ENCODE measurements around the gene TBC1D8.

TBC1D8 gene

DNA sequence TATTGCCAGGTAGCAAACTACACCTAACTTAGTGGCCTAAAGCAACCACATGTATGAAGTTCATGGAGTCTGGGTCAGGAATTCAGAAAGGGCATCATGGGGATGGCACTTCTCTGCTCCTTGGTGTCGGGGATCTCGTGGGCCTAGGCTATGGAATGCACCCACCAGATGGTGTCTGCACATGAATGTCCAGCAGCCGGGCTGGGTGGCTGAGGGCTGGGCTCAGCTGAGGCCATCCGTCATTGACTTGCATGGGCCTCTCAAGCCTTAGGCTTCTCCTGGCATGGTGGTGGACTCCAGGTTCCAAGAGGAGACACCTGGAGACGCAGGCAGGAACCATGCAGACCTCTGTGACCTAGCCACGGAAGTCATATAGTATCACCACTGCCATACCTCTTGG, 175.1 kb downstream of the TBC1D8 start:
- no peak for DNase-seq

DNA sequence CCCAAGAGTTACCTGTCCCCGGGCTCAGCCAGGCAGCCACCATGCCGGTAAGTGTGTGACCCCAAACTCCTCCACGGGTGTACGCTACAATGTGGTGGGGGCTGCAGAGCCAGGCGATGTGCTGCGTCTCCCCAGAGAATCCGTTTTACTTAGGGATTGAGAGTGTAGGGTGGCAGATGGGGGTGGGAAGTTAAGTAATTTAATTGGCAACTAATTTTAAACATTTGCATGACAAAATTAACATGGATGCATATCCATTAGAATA, 175.7 kb downstream of the TBC1D8 start:
- no peak for DNase-seq

DNA sequence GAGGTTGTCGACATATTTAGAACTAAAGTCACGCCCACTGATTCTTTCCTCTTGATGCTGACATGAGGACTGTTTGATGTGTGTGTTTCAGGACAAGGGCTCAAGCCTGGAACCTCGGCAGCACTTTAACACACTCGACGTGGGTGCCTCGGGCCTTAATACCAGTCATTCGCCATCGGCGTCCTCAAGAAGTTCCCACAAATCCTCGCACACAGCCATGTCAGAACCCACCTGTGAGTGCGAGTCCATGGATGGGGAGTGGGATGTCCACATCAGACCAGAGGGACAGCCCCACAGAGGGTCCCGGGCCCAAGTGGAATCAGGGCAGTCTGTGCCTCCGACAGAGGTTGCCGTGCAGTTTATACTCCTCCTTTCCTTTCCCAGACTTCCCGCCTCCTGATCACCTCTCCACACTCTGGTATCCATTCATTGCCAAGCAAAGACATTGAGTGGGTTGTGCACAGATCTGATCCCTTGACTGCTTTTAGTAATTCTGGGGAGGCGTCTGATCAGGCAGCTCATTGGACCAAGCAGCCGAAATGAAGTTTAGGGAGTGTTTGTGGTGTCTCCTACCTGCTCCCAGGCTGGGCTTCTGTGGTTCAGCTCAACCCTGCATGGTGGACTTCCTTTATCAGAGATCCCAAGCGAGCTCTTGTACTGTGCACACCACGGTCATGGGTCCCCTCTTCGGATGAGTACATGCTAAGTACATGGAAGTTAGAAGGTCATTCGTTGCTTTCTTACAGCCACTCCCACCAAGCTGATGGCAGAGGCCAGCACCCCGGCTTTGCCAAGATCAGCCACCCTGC, 176.3 kb downstream of the TBC1D8 start:
- DNase-seq, result no peak

DNA sequence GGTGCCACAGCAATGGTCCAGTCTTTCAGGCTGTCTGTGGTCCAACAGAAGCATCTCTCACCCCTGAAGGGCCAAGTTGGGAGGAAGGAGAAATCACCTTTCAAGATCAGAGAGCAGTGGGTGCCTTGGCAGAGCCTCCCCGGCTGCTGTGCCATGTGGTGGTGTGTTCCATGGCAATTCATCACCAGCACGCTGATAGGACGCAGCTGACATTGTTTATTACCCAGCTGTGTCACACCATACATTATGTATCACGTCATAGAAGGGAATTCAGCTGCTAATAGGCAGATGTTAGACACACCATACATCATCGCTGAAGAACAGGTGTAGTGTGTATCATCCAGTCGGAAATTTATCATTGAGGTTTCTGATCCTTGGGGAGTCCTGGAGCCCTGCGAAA, 178.7 kb downstream of the TBC1D8 start:
- DNase-seq, result no peak

DNA sequence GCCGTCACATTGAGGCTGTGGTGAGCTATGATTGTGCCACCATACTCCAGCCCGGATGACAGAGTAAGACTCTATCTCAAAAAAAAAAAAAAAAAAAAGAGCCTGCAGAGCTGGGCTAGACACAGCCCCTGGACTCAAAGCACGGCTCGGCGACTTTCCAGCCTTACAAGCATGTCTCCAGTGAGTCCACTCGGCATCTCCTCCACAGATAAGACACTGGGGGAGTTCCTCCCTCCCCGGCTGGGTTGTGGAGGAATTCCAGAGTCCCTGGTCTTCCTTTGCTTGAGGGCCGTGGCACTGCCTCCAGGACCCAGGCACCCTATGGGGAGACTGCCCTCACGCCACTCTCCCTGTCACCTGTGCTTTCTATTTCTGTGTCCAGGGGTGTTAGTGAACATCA, 180.0 kb downstream of the TBC1D8 start:
- no peak for DNase-seq

DNA sequence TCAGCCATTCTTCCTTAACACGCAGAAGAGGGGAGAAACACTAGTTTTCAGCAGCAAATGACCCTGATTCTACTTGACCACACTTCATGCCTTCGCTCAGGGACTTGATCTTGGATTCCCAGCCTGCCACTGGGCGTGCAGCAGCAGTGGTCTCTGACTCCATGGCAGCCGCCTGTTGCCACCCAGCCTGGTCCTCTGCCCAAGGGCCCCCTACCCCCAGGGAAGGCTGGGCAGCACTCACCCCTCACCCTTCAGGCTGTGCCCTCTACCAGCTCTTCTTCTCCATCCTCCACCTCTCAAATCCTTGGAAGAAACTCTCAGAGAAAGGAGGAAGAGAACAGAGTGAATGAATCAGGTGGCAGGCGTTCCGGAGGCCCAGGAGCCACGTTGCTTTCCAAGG, 181.2 kb downstream of the TBC1D8 start:
- DNase-seq, result no peak

DNA sequence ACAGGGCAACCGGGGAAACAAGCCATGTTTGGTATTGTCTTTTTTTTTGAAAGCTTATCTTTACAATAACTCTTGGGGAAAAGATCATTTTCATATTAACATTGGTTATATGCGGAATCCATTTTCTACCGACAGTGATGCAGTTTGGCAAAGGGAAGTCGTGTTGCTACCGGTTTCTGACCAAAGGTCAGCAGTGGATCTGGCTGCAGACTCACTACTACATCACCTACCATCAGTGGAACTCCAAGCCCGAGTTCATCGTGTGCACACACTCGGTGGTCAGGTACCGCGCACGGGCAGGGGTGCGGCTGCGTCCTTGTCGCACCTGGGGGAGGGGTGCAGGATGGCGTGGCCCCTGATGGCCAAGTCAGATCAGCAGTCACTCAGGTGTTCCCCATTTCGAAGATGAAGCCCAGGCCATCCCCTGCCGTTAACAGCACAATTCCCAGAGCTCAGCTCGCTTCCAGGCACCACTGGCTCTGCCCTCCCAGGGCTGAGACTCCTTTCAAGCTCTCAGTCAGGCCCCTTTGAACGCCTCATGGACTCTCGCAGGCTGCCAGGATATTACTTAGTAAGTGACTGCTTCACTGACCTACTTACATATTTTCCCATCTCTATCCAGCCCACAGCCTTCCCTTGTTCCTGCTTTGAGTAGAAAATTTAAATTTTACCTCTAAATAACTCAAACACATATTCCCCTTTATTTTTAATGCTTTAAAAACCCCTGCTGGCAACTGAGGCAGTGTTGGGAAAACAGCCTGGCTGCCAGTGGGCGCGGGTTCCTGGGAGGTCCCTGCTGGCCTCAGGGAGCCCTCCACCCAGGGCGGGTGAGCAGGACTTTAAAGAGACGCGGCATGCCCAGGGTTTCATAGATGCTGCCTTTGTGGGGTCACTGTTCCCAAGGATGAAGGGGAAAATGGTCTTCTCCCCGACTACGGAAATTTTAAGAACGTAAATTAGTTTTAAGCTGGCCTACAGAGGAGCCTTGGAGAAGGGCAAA, 182.7 kb downstream of the TBC1D8 start:
- DNase-seq, result no peak

DNA sequence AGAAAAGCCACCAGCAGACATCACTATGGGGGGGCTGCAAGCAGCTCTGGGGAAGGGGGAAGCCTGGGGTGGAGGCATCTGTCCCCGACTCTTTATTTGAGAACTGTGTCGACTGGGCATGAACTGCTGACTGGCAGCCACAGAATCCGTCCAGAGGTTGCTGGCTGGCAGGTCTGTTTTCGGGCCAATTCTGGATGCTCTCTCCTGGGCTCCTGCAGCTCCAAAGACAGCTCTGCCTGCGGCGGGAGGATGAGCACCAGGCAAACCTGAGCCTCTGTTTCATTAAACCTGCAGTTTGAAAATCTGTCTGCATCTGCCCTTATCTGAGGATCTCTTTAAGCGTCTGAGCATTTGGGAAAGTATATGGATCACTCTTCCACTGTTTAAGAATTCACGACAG, 183.5 kb downstream of the TBC1D8 start:
- DNase-seq, result no peak

DNA sequence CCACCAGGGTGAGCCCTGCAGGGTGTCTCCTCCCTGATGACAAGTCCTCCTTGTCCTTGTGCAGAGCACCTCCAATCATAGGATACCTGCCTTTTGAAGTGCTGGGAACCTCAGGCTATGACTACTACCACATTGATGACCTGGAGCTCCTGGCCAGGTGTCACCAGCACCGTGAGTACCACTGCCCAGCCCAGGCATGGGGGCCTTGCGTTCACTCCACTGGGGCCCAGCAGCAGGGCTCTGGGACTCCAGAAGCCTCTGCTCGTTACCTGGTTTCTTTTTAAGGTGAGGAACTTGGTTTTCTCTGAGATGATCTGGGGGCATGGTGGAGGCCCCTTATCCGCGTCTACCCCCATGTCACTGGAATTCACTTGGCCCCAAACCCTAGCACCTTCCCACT, 185.6 kb downstream of the TBC1D8 start:
- DNase-seq, result no peak

DNA sequence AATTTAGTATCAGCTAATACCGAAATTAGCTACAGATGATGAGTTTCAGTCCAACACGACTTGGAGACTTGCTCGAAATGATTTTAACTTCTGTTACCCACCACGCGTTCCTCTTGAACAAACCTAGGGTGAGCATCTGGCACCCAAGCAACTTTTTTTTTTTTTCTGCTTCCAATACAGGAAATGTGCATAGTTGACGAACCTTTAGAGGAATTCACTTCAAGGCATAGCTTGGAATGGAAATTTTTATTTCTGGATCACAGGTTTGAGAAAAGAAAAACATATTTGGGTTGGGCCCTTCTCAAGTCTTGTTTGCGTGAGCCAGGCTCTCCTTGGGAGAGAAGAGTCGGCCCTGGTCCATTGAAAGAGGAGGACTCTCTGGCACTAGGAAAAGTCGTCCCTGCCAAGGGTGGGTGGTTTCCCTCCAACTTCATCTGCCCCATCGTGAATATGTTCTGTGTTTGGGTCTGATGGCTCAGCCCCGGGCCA, 186.5 kb downstream of the TBC1D8 start:
- no peak for DNase-seq

DNA sequence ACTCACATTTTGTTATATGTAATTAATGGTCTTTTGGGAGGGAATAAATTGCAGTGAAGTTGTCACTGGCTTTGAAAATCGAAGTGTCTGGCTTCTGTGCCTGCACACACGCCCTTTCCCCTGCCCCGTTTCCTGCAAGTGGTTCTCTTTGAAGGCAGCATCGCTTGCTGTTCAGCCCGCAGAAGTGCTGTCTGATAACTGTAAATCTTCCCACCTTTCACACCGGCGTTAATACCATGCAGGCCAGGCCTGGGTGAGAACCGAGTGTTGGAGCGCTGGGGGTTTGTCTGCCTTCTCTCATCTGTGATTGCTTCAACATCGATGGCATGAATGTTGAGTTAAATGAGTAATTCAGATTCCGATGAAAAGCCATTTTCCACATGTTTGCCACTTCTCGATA, 187.0 kb downstream of the TBC1D8 start:
- DNase-seq, result no peak

DNA sequence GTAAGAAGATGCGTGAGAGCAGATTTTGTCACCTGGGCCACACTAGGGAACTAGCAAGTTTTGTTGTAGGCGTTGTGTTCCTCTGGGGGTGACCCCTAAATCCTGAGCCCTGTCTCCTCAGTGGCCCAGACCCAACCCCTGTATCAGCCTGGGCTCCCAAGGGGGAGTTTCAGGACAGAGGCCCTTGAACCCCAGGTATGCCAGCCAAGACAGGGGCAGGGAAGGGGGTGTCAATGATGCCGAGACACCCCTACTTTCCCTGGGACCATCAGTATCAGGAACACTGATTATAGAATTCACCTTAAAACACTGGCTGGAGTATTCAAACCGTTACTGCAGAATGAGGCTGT, 188.2 kb downstream of the TBC1D8 start:
- no peak for DNase-seq

DNA sequence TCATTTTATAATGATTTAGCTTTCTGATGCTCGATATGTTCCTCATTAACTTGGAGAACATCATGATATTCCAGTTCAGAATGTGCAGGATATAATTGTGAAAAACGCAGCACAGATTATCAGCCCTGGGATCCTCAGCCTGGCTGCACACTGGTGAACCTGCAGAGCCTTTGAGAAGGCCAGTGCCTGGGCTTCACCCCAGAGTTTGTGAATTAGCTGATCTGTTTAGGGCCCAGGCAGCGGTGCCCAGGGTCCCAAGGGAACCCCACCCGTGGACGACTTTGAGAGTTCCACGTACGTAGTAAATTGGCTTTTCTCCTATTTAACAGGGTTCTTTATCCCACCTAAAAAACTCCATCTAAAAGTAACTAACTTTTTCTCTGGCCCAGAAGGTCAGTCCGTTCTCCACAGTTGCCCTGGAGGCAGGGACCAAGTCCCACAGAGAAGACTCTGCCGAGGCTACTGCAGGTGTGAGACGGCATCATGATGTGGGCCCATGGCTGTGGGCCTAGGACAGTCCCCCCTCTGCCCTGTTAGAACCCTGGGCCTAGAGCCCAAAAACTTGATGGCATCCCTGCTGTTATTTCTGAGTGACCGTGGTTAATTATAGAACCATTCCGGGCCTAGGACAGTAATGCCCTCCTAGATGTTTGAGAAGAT, 188.7 kb downstream of the TBC1D8 start:
- no peak for DNase-seq

DNA sequence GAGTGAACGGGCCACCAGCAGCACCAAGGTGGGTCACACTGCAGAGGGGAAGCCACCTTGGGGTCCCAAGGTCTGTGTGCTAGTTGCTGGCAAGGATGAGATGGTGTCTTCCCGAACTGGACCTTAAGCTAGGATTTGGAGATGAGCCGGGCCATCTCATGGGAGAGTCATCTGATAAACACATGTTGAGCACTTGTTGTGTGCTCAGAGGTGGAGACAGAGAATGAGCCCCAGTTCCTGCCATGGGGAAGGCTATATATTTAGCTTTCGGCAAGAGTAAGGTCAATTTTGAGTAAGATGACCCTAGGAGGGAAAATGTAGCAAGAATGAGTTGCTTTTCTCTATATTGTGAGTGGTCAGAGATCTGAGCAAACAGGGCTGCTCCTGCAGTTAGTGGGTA, 190.5 kb downstream of the TBC1D8 start:
- no peak for DNase-seq

DNA sequence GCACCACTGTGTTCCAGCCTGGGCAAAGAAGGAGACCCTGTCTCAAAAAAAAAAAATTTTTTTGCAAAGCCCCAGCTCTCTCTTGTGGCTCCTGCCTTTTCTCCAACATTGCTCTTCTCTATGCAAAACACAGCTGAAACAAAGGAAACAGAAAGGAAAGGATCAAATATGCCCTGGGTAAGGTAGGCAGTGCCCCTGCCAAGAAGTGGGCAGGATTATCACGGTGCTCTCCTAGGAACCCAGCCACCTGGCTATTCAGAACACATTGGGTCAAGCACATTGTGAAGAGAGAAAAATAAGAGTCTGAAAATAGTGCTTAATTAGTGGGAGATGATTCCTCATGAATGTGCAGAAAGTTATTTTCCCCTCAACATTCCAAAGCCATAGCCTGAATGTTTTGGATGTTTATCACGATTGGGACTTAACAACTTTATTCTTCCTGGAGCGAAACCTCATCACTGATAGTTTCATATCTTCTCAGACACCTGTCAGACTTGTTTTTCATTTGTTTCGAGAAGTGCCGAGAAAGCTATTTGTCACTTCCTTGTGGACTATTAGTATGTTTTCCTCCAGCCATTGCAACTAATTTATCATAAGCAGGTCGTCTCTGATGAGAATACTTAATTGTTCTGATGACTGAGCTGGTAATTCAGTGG, 191.8 kb downstream of the TBC1D8 start:
- no peak for DNase-seq

DNA sequence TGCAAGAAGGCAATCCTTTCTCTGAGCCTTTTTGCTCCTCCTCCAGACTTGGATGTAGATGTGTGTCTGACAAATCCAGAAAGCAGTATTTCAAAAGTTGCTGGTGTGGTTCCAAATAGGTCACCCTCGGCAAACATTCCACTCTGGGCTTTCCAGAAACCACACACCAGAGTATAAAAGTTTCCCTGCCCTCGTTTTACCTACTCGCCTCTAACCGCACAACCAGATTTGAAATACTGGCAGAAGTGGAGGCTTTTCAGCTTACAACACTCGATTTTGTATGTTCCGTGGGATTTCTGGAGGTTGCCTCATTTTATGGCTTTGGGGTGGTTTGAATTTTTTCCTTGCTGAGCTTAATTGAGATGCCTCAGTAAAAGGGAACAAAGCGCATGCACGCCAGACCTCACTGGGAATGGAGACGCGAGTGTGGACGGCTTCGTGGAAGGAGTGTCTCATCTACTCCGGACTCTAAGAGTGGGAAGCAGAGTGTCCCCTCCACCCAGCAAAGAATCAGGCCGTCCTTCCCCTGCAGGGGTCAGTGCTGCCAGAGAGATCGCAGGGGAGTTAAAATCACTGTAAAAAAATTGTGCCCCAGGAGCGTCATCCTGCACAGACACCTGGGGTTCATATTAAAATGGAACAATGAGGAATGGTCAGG, 193.1 kb downstream of the TBC1D8 start:
- DNase-seq, result no peak
